ENCODE data around the gene EMC9. TPM values are rescaled to one million over a fixed set of nuclear protein-coding genes. Genes with fewer than 3 reads are reported as not detected.

EMC9 gene
- total and polyA plus RNA-seq, 10 of the 15 experiments (the other 5 are each of a cell fraction or from before 2014, with no cell fraction given) = 15.3 to 60.5 (median 30.3) TPM

DNA sequence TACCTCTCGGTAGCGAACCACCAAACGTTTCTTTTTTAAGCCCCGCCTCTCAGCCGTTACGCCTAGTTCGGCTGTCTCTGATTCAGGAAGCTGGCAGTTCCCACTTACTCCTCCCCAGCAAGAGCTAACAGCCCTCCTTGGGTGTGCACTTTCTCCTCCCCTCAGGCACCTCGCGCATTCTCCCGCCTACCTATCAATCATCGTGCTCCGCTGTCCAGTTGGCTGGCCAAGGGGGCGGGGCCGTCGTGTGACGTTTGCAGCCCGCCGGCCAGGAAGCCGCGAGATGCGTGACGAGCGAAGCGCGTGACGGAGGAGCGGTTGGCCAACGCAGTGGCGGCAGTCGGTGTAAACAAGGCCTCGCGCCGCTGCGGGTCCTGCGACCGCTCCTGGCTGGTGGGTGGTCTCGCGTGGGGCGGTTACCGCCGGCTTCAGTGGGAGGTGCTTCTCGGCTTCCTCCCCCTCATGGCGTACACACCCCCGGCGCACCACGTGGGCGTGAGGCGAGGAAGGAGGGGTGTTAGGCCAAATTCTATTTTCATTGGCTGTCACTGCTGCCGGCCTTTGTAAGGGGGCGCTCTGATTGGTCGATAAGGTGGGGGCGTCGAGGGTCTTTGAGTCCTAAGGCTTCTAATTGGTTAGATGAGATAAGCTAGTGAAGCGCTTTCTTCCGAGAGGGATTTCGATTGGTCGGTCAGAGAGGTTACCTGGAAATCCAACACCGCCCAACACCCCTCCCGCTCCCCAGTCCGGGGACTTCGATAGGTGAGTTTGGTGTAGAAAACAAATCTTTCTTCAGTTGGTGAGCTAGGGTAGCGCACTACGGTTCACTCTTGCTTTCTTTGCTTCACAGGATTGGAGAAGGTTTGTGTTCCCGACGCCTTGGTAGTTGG is 26.6 kb downstream of the EMC9 start, which contains the start of the genes DCAF11 and NRL (continued):
- TF ChIP-seq, protein P1, sequence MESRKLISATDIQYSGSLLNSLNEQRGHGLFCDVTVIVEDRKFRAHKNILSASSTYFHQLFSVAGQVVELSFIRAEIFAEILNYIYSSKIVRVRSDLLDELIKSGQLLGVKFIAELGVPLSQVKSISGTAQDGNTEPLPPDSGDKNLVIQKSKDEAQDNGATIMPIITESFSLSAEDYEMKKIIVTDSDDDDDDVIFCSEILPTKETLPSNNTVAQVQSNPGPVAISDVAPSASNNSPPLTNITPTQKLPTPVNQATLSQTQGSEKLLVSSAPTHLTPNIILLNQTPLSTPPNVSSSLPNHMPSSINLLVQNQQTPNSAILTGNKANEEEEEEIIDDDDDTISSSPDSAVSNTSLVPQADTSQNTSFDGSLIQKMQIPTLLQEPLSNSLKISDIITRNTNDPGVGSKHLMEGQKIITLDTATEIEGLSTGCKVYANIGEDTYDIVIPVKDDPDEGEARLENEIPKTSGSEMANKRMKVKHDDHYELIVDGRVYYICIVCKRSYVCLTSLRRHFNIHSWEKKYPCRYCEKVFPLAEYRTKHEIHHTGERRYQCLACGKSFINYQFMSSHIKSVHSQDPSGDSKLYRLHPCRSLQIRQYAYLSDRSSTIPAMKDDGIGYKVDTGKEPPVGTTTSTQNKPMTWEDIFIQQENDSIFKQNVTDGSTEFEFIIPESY (IDR thresholded peaks at IDR 0.05) = peak; percentile 15; the same call in 1 of the 2 replicates
- peak; percentile 22; the same call in 1 of the 2 replicates for TF ChIP-seq RCOR1 (conservative IDR thresholded peaks at IDR 0.05; ENCODE audit: low read depth, low read length)
- TF ChIP-seq LARP7 (IDR thresholded peaks at IDR 0.05) = no peak
- peak; percentile 71 for TF ChIP-seq MYC (IDR thresholded peaks at IDR 0.05; ENCODE audit: insufficient read depth, insufficient read length, insufficient replicate concordance, low read length, severe bottlenecking)
- TF ChIP-seq ZSCAN29 (IDR thresholded peaks at IDR 0.05) = no peak
- no peak; the same call in none of the 2 replicates for TF ChIP-seq NBN (IDR thresholded peaks at IDR 0.05)
- TF ChIP-seq, protein P2, sequence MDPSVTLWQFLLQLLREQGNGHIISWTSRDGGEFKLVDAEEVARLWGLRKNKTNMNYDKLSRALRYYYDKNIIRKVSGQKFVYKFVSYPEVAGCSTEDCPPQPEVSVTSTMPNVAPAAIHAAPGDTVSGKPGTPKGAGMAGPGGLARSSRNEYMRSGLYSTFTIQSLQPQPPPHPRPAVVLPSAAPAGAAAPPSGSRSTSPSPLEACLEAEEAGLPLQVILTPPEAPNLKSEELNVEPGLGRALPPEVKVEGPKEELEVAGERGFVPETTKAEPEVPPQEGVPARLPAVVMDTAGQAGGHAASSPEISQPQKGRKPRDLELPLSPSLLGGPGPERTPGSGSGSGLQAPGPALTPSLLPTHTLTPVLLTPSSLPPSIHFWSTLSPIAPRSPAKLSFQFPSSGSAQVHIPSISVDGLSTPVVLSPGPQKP (IDR thresholded peaks at IDR 0.05; ENCODE audit: low read depth, low read length) = no peak; the same call in 1 of the 2 replicates
- no peak for TF ChIP-seq NFXL1 (IDR thresholded peaks at IDR 0.05; ENCODE audit: borderline replicate concordance)
- TF ChIP-seq, protein P3, sequence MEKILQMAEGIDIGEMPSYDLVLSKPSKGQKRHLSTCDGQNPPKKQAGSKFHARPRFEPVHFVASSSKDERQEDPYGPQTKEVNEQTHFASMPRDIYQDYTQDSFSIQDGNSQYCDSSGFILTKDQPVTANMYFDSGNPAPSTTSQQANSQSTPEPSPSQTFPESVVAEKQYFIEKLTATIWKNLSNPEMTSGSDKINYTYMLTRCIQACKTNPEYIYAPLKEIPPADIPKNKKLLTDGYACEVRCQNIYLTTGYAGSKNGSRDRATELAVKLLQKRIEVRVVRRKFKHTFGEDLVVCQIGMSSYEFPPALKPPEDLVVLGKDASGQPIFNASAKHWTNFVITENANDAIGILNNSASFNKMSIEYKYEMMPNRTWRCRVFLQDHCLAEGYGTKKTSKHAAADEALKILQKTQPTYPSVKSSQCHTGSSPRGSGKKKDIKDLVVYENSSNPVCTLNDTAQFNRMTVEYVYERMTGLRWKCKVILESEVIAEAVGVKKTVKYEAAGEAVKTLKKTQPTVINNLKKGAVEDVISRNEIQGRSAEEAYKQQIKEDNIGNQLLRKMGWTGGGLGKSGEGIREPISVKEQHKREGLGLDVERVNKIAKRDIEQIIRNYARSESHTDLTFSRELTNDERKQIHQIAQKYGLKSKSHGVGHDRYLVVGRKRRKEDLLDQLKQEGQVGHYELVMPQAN (conservative IDR thresholded peaks at IDR 0.05) = peak; percentile 87
- TF ChIP-seq JUND (IDR thresholded peaks at IDR 0.05; ENCODE audit: low read depth, low read length) = peak; percentile 38; the same call in 1 of the 2 replicates
- peak in 1 of 2 experiments; percentile 33; a peak in 1 of 4 replicates for TF ChIP-seq SRF (IDR thresholded peaks at IDR 0.05; ENCODE audit: low read depth in 2 of 2, low read length in 2 of 2)
- TF ChIP-seq, protein P4, sequence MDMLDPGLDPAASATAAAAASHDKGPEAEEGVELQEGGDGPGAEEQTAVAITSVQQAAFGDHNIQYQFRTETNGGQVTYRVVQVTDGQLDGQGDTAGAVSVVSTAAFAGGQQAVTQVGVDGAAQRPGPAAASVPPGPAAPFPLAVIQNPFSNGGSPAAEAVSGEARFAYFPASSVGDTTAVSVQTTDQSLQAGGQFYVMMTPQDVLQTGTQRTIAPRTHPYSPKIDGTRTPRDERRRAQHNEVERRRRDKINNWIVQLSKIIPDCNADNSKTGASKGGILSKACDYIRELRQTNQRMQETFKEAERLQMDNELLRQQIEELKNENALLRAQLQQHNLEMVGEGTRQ (IDR thresholded peaks at IDR 0.05; ENCODE audit: borderline replicate concordance, low read depth, low read length) = peak; percentile 78
- TF ChIP-seq RB1 (IDR thresholded peaks at IDR 0.05; ENCODE audit: borderline replicate concordance) = no peak
- TF ChIP-seq FOXK2 (IDR thresholded peaks at IDR 0.05) = peak; percentile 91
- TF ChIP-seq SP1 (IDR thresholded peaks at IDR 0.05; ENCODE audit: low read depth, low read length) = peak; percentile 96
- TF ChIP-seq NRF1 (conservative IDR thresholded peaks at IDR 0.05; ENCODE audit: low read depth, low read length) = peak; percentile 68
- TF ChIP-seq, protein P5, sequence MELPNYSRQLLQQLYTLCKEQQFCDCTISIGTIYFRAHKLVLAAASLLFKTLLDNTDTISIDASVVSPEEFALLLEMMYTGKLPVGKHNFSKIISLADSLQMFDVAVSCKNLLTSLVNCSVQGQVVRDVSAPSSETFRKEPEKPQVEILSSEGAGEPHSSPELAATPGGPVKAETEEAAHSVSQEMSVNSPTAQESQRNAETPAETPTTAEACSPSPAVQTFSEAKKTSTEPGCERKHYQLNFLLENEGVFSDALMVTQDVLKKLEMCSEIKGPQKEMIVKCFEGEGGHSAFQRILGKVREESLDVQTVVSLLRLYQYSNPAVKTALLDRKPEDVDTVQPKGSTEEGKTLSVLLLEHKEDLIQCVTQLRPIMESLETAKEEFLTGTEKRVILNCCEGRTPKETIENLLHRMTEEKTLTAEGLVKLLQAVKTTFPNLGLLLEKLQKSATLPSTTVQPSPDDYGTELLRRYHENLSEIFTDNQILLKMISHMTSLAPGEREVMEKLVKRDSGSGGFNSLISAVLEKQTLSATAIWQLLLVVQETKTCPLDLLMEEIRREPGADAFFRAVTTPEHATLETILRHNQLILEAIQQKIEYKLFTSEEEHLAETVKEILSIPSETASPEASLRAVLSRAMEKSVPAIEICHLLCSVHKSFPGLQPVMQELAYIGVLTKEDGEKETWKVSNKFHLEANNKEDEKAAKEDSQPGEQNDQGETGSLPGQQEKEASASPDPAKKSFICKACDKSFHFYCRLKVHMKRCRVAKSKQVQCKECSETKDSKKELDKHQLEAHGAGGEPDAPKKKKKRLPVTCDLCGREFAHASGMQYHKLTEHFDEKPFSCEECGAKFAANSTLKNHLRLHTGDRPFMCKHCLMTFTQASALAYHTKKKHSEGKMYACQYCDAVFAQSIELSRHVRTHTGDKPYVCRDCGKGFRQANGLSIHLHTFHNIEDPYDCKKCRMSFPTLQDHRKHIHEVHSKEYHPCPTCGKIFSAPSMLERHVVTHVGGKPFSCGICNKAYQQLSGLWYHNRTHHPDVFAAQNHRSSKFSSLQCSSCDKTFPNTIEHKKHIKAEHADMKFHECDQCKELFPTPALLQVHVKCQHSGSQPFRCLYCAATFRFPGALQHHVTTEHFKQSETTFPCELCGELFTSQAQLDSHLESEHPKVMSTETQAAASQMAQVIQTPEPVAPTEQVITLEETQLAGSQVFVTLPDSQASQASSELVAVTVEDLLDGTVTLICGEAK (IDR thresholded peaks at IDR 0.05; ENCODE audit: borderline replicate concordance) = peak; percentile 32; the same call in 1 of the 2 replicates
- TF ChIP-seq SIN3A (IDR thresholded peaks at IDR 0.05; ENCODE audit: low read depth, low read length) = peak; percentile 55
- TF ChIP-seq BRCA1 (IDR thresholded peaks at IDR 0.05; ENCODE audit: low read depth, low read length) = peak; percentile 71
